Spleen (tissue), 11 donors: ENCODE results near the gene SGCA. TPM values are rescaled to one million over a fixed set of nuclear protein-coding genes. Genes with fewer than 3 reads are reported as not detected.

ENCODE experiments used
- DNase-seq: peaks from one replicate; pipeline ENCODE4 v3.0.0-alpha.2; 2020
- H3K27ac ChIP-seq, 8 donors: fragments of 200-600 bp; sonication (generic) in 7 of 8; 1 replicate in 4 of 8; 2 replicates in 4 of 8; pipeline versions ENCODE4 v1.5.0 to v1.8.0; 2016 to 2021; ENCODE audit warnings: inconsistent platforms in 4 of 8, mild to moderate bottlenecking in 4 of 8, moderate library complexity in 1 of 8
- H3K27me3 ChIP-seq, 7 donors: fragments of 200-600 bp; sonication (generic) in 6 of 7; replicated peaks in 1 of 7; 1 replicate in 4 of 7; 2 replicates in 3 of 7; pipeline versions ENCODE4 v1.5.0 to v1.8.0; 2016 to 2021; ENCODE audit warnings: inconsistent platforms in 3 of 7, mild to moderate bottlenecking in 1 of 7
- H3K36me3 ChIP-seq, 6 donors: fragments of 200-600 bp; sonication (generic) in 5 of 6; 1 replicate in 4 of 6; 2 replicates in 2 of 6; pipeline versions ENCODE4 v1.5.0 to v1.8.0; 2016 to 2021; ENCODE audit warnings: inconsistent platforms in 2 of 6
- H3K4me1 ChIP-seq, 6 donors: fragments of 200-600 bp; sonication (generic) in 5 of 6; 1 replicate in 3 of 6; 2 replicates in 3 of 6; pipeline versions ENCODE4 v1.5.0 to v1.8.0; 2016 to 2021; ENCODE audit warnings: inconsistent platforms in 3 of 6
- H3K4me3 ChIP-seq, 8 donors: fragments of 200-600 bp; sonication (generic) in 7 of 8; 1 replicate in 4 of 8; 2 replicates in 4 of 8; pipeline versions ENCODE4 v1.5.0 to v1.8.0; 2016 to 2021; ENCODE audit warnings: inconsistent platforms in 4 of 8, mild to moderate bottlenecking in 4 of 8, moderate library complexity in 2 of 8
- H3K9me3 ChIP-seq, 8 donors: fragments of 200-600 bp; sonication (generic) in 7 of 8; 1 replicate in 4 of 8; 2 replicates in 4 of 8; pipeline versions ENCODE4 v1.5.0 to v1.8.0; 2016 to 2021; ENCODE audit warnings: inconsistent platforms in 4 of 8
- CTCF ChIP-seq, 11 experiments: fragments of 200-600 bp in 7 of 11; fragments of 450-650 bp in 4 of 11; sonication (generic) in 4 of 11; IDR thresholded peaks in 8 of 11; conservative IDR thresholded peaks in 3 of 11; 1 replicate in 7 of 11; 2 replicates in 4 of 11; pipeline versions ENCODE4 v1.4.0 to v1.8.0; 2016 to 2021; ENCODE audit warnings: antibody characterized with exemption in 11 of 11, inconsistent platforms in 4 of 11, mild to moderate bottlenecking in 1 of 11
- POLR2A ChIP-seq, 3 donors: fragments of 450-650 bp; IDR thresholded peaks; one replicate each; pipeline ENCODE4 v1.5.1; 2017; ENCODE audit warnings: antibody characterized with exemption in 3 of 3, mild to moderate bottlenecking in 1 of 3
- POLR2AphosphoS5 ChIP-seq, 3 donors: sonication (generic); formaldehyde crosslinking; IDR thresholded peaks; one replicate each; pipeline ENCODE4 v1.5.1; 2017; ENCODE audit warnings: antibody characterized with exemption in 3 of 3
- WGBS, 5 donors: extraction: QIAGEN DNeasy Blood & Tissue Kit in 3 of 5; methylation state at CpG; one replicate each; pipeline versions ENCODE4 v1.1.5 to v1.1.7; 2013 to 2018; 5-methylcytosine and 5-hydroxymethylcytosine counted together
- intact Hi-C: fragments of 100-400 bp; cut with DNase I; formaldehyde crosslinking; loops from one replicate; pipeline ENCODE4 v1.15.0; 2023; ENCODE audit warnings: low total_unique reads
- polyA plus RNA-seq, 3 donors: library from polyadenylated mRNA; stranded (reverse); fragments of 200-250 nt; gene quantifications; one replicate each; pipeline ENCODE4 v1.2.1, GENCODE V29; 2013
- total RNA-seq, 7 donors: library from RNA; depleted of rRNA in 3 of 7; stranded (reverse); fragments of >200 nt in 3 of 7; fragmentation: NEBNext Ultra II Directional in 4 of 7; extraction: Animal tissue kit (Norgen Biotek cat#: 25700) in 4 of 7; gene quantifications; one replicate each; pipeline versions ENCODE4 v1.1.0 to v1.2.1, GENCODE V29; 2016 to 2021
- donor health status: healthy with polysubstance abuse.
- donor health status: DM: no; HTN: no; CAD: no; lungs with moderate emphysema.
- donor health status: DM: no; HTN: no; CAD: no.
- donor health status: Bipolar disorder and iron deficiency.
- donor health status: healthy.
- donor health status: DM: no; HTN: no; CAD: no.
- donor health status: DM: yes; HTN: yes; CAD: no.

Gene SGCA
- total and polyA plus RNA-seq, 10 donors, result 1.2 to 5.9 (median 3.7) TPM; not detected in 1

DNA sequence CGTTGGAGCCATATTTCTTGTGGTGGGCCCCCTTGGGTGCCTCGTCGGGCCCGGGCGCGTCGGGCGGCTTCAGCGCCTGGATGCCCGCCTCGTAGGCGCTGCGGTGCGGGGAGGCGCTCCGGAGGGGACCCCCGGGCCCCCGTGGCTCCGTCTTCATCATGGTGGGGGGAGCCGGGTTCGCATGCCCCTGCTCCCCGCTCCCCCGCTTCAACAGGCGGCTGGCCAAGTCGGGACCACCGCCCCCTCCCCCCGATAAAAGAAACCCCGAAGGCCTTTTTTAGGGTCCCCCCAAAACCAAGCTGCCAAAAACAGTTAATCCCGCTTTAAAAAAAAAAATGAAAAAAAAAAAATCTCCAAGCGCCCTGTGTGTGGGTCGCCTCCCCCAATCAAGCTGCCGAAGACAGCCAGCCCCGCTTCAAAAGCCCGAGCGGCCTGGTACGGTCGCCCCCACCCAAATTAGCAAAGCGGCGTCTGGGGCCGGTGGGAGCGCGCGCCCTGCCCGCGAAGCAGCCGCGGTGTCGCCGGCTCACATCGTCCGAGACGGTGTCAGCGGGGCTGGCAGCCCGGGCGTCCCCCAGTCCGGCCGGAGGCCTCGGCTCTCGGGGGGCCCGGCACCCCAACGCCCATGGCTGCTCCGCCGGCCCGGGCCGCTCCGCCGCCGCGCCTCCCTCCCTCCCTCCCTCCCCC, 15.3 kb upstream of the SGCA start, which contains the start of gene PPP1R9B:
Gene PPP1R9B, minus strand, starts transcription at position 324 of the 687 bp plus-strand sequence. Its CDS starts 164 bp downstream, at position 160.
- Histone ChIP-seq H3K27me3 (no peaks in the 10 kb centered on the region), H3K4me1 (peaks cover 59 to 90% (median 71%) of the 10 kb centered on the region in 6 donors), H3K4me3 (peak within 1 kb of the TSS; percentile 83 to 98 (median 88)), H3K9me3 (no peaks in the 10 kb centered on the region), H3K27ac (peak within 1 kb of the TSS; percentile 73 to 99 (median 97)), H3K36me3 (peaks cover 0 to 13% (median 0%) of the 10 kb centered on the region in 6 donors)
- intact Hi-C loops, result no loop called here
- TF ChIP-seq POLR2AphosphoS5 (IDR thresholded peaks at IDR 0.05) (no peak), CTCF (IDR thresholded peaks at IDR 0.05 in 8 of 11, conservative IDR thresholded peaks at IDR 0.05 in 3 of 11) (no peak), POLR2A (IDR thresholded peaks at IDR 0.05) (no peak)
- WGBS, 5 donors, result 0 to 1% (median 0%) methylated on average over 45 to 69 of the region's 69 CpGs
- peak; percentile 86 for DNase-seq

- intact Hi-C loops, result no loop called here
- peaks cover 53 to 88% (median 63%) of the 10 kb centered on the region in 6 donors for H3K4me1 ChIP-seq
- WGBS, 5 donors, result 0 to 1% (median 1%) methylated on average over 26 to 40 of the region's 40 CpGs
Measured at GRCh38 chr17:50151041-50151936, 14.5 kb upstream of the SGCA start.

DNA sequence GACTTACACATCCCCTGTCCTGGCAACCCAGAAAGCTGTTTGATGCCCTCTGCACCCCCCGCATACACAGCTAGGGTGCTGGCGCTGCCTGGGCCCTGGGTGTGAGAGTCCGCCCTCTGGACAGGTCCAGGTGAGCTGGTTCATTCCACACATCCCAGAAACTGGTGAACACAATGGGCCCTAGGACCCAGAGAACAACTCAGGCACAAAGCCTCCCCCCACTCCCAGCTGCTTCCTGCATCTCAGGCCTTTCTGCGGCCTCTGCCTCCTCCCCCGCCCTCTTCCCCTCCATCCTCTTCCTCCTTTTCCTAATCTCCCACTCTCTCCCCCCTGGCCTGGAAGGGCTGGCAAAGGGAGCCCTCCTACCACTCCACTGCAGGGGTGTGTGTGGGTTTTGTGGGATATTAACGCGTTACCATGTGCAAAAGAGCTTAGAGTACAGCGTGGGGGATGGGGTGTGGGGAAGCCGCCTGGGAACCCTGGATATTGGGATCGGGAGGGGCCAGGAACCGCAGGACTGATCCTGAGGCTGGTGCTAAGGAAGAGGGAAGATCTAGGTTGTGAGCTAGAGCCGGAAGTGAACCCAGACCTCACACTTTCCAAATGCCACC, 13.8 kb upstream of the SGCA start:
- Histone ChIP-seq H3K9me3 (no peaks in the 10 kb centered on the region), H3K27me3 (no peaks in the 10 kb centered on the region), H3K36me3 (no peaks in the 10 kb centered on the region), H3K4me1 (peaks cover 45 to 80% (median 55%) of the 10 kb centered on the region in 6 donors), H3K27ac (peak overlapping the region; percentile 73 to 99 (median 97)), H3K4me3 (peak overlapping the region; percentile 83 to 98 (median 88))
- TF ChIP-seq POLR2AphosphoS5 (IDR thresholded peaks at IDR 0.05) (peak; percentile 56 to 72 (median 64)), POLR2A (IDR thresholded peaks at IDR 0.05) (no peak), CTCF (IDR thresholded peaks at IDR 0.05 in 8 of 11, conservative IDR thresholded peaks at IDR 0.05 in 3 of 11) (peak in 3 of 11 experiments; percentile 12 to 33 (median 15))
- peak; percentile 93 for DNase-seq
- 0 to 2% (median 1%) methylated on average over 10 to 12 of the region's 12 CpGs for WGBS, 5 donors
- intact Hi-C loops, result no loop called here

More at GRCh38 chr17:50151041-50151936, 14.5 kb upstream of the SGCA start:
- Histone ChIP-seq H3K36me3 (peaks cover 0 to 7% (median 0%) of the 10 kb centered on the region in 6 donors), H3K9me3 (no peaks in the 10 kb centered on the region), H3K27me3 (no peaks in the 10 kb centered on the region), H3K27ac (peak overlapping the region; percentile 73 to 99 (median 97)), H3K4me3 (peak overlapping the region; percentile 83 to 98 (median 88))
- TF ChIP-seq CTCF (IDR thresholded peaks at IDR 0.05 in 8 of 11, conservative IDR thresholded peaks at IDR 0.05 in 3 of 11), result peak; percentile 53 to 93 (median 81)
- TF ChIP-seq POLR2A (IDR thresholded peaks at IDR 0.05), result peak in 1 of 3 donors; percentile 11
- peak; percentile 79 to 86 (median 84) for TF ChIP-seq POLR2AphosphoS5 (IDR thresholded peaks at IDR 0.05)
- DNase-seq, result peak; percentile 98
